Uterus (tissue), 4 donors: ENCODE measurements around the gene DNM3. TPM values are rescaled to one million over a fixed set of nuclear protein-coding genes. Genes with fewer than 3 reads are reported as not detected.

Experiments
- DNase-seq, 2 donors: peaks; one replicate each; pipeline ENCODE4 v3.0.0-alpha.2; 2019 to 2020
- H3K27ac ChIP-seq, 2 donors: fragments of 200-600 bp; sonication (generic); 1 replicate in 1 of 2; 2 replicates in 1 of 2; pipeline ENCODE4 v1.5.1; 2016 to 2018
- H3K27me3 ChIP-seq, 2 donors: fragments of 200-600 bp; sonication (generic); one replicate each; pipeline ENCODE4 v1.5.1; 2018 to 2019; ENCODE audit warnings: control low read depth in 1 of 2
- H3K36me3 ChIP-seq, 2 donors: fragments of 200-600 bp; sonication (generic); one replicate each; pipeline ENCODE4 v1.5.1; 2019; ENCODE audit warnings: control low read depth in 1 of 2
- H3K4me1 ChIP-seq, 2 donors: fragments of 200-600 bp; sonication (generic); one replicate each; pipeline ENCODE4 v1.5.1; 2018 to 2019; ENCODE audit warnings: control low read depth in 1 of 2
- H3K4me3 ChIP-seq, 2 donors: fragments of 200-600 bp; sonication (generic); 1 replicate in 1 of 2; 2 replicates in 1 of 2; pipeline ENCODE4 v1.5.1; 2018 to 2019; ENCODE audit warnings: mild to moderate bottlenecking in 1 of 2
- H3K9me3 ChIP-seq, 2 donors: fragments of 200-600 bp; sonication (generic); one replicate each; pipeline ENCODE4 v1.5.1; 2019; ENCODE audit warnings: control low read depth in 1 of 2
- POLR2A ChIP-seq, 2 donors: fragments of 450-650 bp; IDR thresholded peaks; one replicate each; pipeline ENCODE4 v1.6.1; 2016; ENCODE audit warnings: antibody characterized with exemption in 2 of 2, mild to moderate bottlenecking in 1 of 2, moderate library complexity in 1 of 2
- intact Hi-C: fragments of 100-400 bp; cut with DNase I; formaldehyde crosslinking; loops from one replicate; pipeline ENCODE4 v1.15.1; 2023; ENCODE audit warnings: low total_unique reads
- total RNA-seq, 4 donors: library from RNA; depleted of rRNA in 3 of 4; stranded (reverse); fragments of >200 nt in 3 of 4; gene quantifications; one replicate each; pipeline versions ENCODE4 v1.1.0 to v1.2.4, GENCODE V29; 2014 to 2023
- TF ChIP-seq, protein P1 (sequence below), 4 experiments: fragments of 200-600 bp in 2 of 4; fragments of 450-650 bp in 2 of 4; sonication (generic) in 2 of 4; IDR thresholded peaks; one replicate each; pipeline ENCODE4 v1.5.1; 2016 to 2019; ENCODE audit warnings: antibody characterized with exemption in 4 of 4, mild to moderate bottlenecking in 2 of 4, moderate library complexity in 1 of 4
- donor health status: DM: yes; HTN: yes; CAD: no.

The DNM3 gene
- total RNA-seq, 4 donors from 2014 or later: 4.7 to 49.2 (median 14.6) TPM

DNA sequence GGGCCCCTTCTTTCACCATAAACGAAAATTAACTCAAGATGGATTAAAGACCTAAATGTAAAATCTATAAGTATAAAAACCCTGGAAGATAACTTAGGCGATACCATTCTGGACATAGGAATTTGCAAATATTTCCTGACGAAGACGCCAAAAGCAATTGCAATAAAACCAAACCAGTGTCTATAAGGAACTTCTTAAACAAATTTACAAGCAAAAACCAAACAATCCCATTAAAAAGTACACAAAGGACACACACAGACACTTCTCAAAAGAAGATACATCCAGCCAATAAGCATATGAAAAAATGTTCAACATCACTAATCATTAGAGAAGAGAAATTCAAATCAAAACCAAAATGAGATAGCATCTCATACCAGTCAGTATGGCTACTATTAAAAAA, 500.4 kb downstream of the DNM3 start:
- peaks cover 0 to 11% of the 10 kb centered on the region in 2 donors for H3K4me1 ChIP-seq
- no peaks in the 10 kb centered on the region for H3K9me3 ChIP-seq
- intact Hi-C loops: no loop called here
- no peak overlapping the region for H3K4me3 ChIP-seq
- no peaks in the 10 kb centered on the region for H3K36me3 ChIP-seq
- TF ChIP-seq POLR2A (IDR thresholded peaks at IDR 0.05): no peak
- TF ChIP-seq, protein P1, sequence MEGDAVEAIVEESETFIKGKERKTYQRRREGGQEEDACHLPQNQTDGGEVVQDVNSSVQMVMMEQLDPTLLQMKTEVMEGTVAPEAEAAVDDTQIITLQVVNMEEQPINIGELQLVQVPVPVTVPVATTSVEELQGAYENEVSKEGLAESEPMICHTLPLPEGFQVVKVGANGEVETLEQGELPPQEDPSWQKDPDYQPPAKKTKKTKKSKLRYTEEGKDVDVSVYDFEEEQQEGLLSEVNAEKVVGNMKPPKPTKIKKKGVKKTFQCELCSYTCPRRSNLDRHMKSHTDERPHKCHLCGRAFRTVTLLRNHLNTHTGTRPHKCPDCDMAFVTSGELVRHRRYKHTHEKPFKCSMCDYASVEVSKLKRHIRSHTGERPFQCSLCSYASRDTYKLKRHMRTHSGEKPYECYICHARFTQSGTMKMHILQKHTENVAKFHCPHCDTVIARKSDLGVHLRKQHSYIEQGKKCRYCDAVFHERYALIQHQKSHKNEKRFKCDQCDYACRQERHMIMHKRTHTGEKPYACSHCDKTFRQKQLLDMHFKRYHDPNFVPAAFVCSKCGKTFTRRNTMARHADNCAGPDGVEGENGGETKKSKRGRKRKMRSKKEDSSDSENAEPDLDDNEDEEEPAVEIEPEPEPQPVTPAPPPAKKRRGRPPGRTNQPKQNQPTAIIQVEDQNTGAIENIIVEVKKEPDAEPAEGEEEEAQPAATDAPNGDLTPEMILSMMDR (IDR thresholded peaks at IDR 0.05): no peak
- no peaks in the 10 kb centered on the region for H3K27me3 ChIP-seq
- no peak for DNase-seq
- no peak overlapping the region for H3K27ac ChIP-seq

DNA sequence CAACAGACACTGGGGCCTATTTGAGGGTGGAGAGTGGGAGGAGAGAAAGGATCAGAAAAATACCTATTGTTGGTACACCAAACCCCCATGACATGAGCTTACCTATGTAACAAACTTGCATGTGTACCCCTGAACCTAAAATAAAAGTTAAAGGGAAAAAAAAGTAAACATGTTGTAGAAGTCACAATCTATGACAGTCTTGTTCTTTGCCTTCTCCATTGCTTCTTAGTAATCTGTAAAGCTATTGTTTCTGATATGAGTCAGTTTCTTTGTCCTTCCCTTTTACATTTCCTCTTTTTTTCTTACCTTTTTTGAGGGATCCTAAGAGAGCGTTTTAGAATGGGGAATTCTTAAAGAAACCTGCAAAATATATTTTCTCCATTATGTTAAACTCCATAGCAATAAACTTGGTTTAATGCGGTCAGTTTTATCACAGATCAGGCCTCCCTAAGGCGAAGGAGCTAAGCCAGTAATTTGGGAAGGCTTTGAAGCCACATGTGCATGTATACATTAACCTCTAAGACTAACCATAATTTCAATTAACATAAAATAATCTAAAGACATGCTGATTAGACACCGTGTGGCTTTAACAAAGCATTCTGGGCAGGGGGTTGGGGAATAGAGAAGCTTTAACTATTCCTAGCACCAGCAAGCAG, 501.4 kb downstream of the DNM3 start:
- intact Hi-C loops: no loop called here
- Histone ChIP-seq H3K27ac (peak overlapping the region; percentile 70 to 77), H3K4me1 (peaks cover 0 to 11% of the 10 kb centered on the region in 2 donors), H3K36me3 (no peaks in the 10 kb centered on the region), H3K9me3 (no peaks in the 10 kb centered on the region), H3K27me3 (no peaks in the 10 kb centered on the region), H3K4me3 (no peak overlapping the region)
- no peak for DNase-seq
- no peak for TF ChIP-seq POLR2A (IDR thresholded peaks at IDR 0.05)
- TF ChIP-seq, protein P1 (IDR thresholded peaks at IDR 0.05): no peak

DNA sequence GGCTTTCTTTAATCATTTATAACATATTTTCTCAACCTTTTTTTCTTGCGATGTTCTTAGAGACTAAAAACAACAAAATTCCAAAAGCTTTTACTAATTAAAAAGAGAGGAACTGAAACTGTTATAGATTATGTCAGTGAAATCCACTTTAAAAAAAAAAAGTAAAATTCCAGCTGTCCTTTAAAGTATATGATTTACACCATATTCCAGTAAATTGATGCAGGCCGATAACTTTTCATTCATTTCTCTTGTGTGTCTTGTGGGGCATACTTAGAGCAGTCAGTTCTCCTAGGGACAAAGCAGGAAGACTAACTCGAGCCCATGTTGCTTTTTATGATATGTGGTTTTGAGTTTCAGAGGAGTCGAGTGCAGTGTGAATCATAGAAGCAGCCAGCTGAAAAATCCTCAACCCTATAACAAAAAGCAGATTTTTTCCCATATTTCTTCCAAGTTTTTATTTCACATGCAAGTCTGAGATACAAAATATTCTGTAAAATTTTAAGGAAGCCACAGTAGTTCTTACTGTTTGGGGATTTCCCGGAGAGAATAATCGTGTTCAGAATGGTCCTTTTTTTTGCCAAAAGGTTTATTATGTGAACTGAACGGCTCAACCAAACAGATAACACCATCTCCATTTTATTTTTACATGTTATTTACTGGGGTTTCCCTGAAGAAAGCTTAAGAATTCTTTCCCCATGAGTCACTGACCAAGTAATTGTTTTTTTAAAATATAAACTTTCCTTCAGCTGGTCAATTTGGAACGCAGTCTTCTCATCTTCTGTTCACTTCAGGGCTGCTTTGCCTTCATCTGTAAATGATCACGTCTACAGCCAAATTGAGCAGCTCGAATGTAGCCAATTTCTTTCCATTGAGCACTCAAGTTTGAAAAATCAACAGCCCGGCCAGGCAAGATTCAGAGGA, 502.2 kb downstream of the DNM3 start:
- Histone ChIP-seq H3K27ac (peak overlapping the region; percentile 70 to 77), H3K36me3 (no peaks in the 10 kb centered on the region), H3K4me1 (peaks cover 0 to 11% of the 10 kb centered on the region in 2 donors), H3K4me3 (no peak overlapping the region), H3K27me3 (no peaks in the 10 kb centered on the region), H3K9me3 (no peaks in the 10 kb centered on the region)
- intact Hi-C loops: no loop called here
- no peak for DNase-seq
- TF ChIP-seq, protein P1 (IDR thresholded peaks at IDR 0.05): no peak
- no peak for TF ChIP-seq POLR2A (IDR thresholded peaks at IDR 0.05)

DNA sequence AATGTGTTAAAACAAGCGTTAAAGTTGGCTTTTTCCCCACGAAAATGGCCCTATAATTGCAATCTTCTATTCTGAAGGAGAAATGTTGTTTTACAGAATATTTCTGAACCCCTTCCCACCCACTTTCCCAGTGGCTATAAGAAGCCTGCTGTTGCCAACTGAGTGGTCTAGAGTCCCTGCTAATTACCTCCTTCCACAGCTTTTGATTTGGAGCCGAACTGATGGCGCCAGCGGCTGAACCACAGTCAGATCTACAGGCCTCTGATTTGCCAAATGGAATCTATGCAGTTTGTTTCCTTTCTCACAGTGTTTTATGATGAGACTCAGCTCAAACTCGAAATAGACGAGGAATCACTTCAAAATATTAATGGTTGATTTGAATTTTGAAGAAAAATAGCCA, 503.1 kb downstream of the DNM3 start:
- Histone ChIP-seq H3K4me1 (peaks cover 0 to 11% of the 10 kb centered on the region in 2 donors), H3K27me3 (no peaks in the 10 kb centered on the region), H3K27ac (peak overlapping the region; percentile 70 to 77), H3K4me3 (no peak overlapping the region), H3K9me3 (no peaks in the 10 kb centered on the region), H3K36me3 (no peaks in the 10 kb centered on the region)
- DNase-seq: no peak
- TF ChIP-seq, protein P1 (IDR thresholded peaks at IDR 0.05): no peak
- TF ChIP-seq POLR2A (IDR thresholded peaks at IDR 0.05): no peak
- intact Hi-C loops: no loop called here

DNA sequence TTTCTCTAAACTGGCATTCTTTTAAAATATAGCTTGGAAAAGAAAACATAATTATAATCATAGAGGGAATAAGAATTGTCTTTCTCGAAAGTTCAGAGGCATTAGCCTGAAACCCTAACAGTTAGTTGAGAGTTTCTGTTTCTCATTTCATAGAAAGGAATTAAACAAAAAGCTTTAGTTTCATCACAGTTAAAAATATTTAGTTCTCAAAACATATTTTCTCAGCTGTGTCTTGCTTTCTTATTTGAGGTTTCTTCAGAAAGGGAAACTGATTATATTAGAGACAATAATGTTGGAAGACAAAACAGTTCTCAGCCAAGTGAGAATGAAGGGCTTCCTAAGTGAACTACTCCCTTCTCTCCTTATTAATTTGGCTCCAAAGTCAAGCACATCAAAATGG, 503.8 kb downstream of the DNM3 start:
- no peak for DNase-seq
- no peak for TF ChIP-seq POLR2A (IDR thresholded peaks at IDR 0.05)
- TF ChIP-seq, protein P1 (IDR thresholded peaks at IDR 0.05): no peak
- intact Hi-C loops: no loop called here
- H3K27ac ChIP-seq: peak overlapping the region in 1 of 2 donors; percentile 77
- no peaks in the 10 kb centered on the region for H3K27me3 ChIP-seq
- H3K4me3 ChIP-seq: no peak overlapping the region
- H3K36me3 ChIP-seq: no peaks in the 10 kb centered on the region
- peaks cover 0 to 11% of the 10 kb centered on the region in 2 donors for H3K4me1 ChIP-seq
- no peaks in the 10 kb centered on the region for H3K9me3 ChIP-seq
